H1 (cell line): ENCODE results near the gene CPEB1.

ENCODE experiments used
- ATF2 ChIP-seq: IDR thresholded peaks from 2 replicates; pipeline ENCODE4 v1.6.1; 2012; ENCODE audit warnings: low read length, inconsistent platforms
- CHD2 ChIP-seq: IDR thresholded peaks from 2 replicates; pipeline ENCODE4 v1.6.1; 2012; ENCODE audit warnings: low read length, improper control_type of control experiment
- CTCF ChIP-seq, 3 experiments: IDR thresholded peaks; 1 replicate in 2 of 3; 2 replicates in 1 of 3; pipeline versions ENCODE4 v1.5.1 to v1.6.1; 2011; ENCODE audit warnings: low read length in 3 of 3, mild to moderate bottlenecking in 3 of 3, inconsistent platforms in 2 of 3, low read depth in 1 of 3, moderate library complexity in 1 of 3; ENCODE audit not compliant: insufficient read depth in 1 of 3; ENCODE audit errors: control extremely low read depth in 1 of 3
- E2F6 ChIP-seq: IDR thresholded peaks from 2 replicates; pipeline ENCODE4 v1.6.1; 2012; ENCODE audit warnings: inconsistent platforms
- EP300 ChIP-seq, 2 experiments: IDR thresholded peaks; 1 replicate in 1 of 2; 2 replicates in 1 of 2; pipeline ENCODE4 v1.6.1; 2011 to 2012; ENCODE audit warnings: low read depth in 2 of 2, low read length in 2 of 2, mild to moderate bottlenecking in 2 of 2, borderline replicate concordance in 1 of 2, inconsistent platforms in 1 of 2, moderate library complexity in 1 of 2
- FOSL1 ChIP-seq: IDR thresholded peaks from 2 replicates; pipeline ENCODE4 v1.6.1; 2011; ENCODE audit warnings: mild to moderate bottlenecking, low read depth, low read length, moderate library complexity; ENCODE audit not compliant: insufficient read depth
- GABPA ChIP-seq: IDR thresholded peaks from 2 replicates; pipeline ENCODE4 v1.6.1; 2011; ENCODE audit warnings: mild to moderate bottlenecking, low read length, moderate library complexity, borderline replicate concordance; ENCODE audit not compliant: insufficient read depth
- GTF2F1 ChIP-seq: IDR thresholded peaks from 2 replicates; pipeline ENCODE4 v1.6.1; 2012; ENCODE audit warnings: low read depth, low read length, improper control_type of control experiment, borderline replicate concordance
- MAX ChIP-seq: IDR thresholded peaks from 2 replicates; pipeline ENCODE4 v1.6.1; 2012; ENCODE audit warnings: inconsistent platforms
- POLR2AphosphoS5 ChIP-seq: IDR thresholded peaks from 2 replicates; pipeline ENCODE4 v1.6.1; 2011; ENCODE audit warnings: low read depth, low read length
- RAD21 ChIP-seq, 2 experiments: IDR thresholded peaks in 1 of 2; conservative IDR thresholded peaks in 1 of 2; 2 replicates each; pipeline ENCODE4 v1.6.1; 2011; ENCODE audit warnings: low read depth in 2 of 2, low read length in 2 of 2, improper control_type of control experiment in 1 of 2, inconsistent platforms in 1 of 2, mild to moderate bottlenecking in 1 of 2, moderate library complexity in 1 of 2
- SIN3A ChIP-seq, 2 experiments: IDR thresholded peaks in 1 of 2; conservative IDR thresholded peaks in 1 of 2; 2 replicates each; pipeline ENCODE4 v1.6.1; 2011 to 2012; ENCODE audit warnings: low read length in 2 of 2, improper control_type of control experiment in 1 of 2, low read depth in 1 of 2, mild to moderate bottlenecking in 1 of 2
- SRF ChIP-seq: IDR thresholded peaks from 2 replicates; pipeline ENCODE4 v1.6.1; 2011; ENCODE audit warnings: mild to moderate bottlenecking, low read depth, low read length, moderate library complexity
- ZNF274 ChIP-seq: IDR thresholded peaks from 2 replicates; pipeline ENCODE4 v1.7.0; 2012; ENCODE audit warnings: low read length, borderline replicate concordance; ENCODE audit errors: extremely low read depth

GRCh38 chr15:82681371-82681770 lies 34.2 kb upstream of the CPEB1 start:
- TF ChIP-seq FOSL1 (no peak), RAD21 (IDR thresholded peaks at IDR 0.05 in 1 of 2, conservative IDR thresholded peaks at IDR 0.05 in 1 of 2; ENCODE audit: low read depth in 2 of 2, low read length in 2 of 2) (no peak), MAX (no peak), CHD2 (no peak), POLR2AphosphoS5 (no peak), CTCF (IDR thresholded peaks at IDR 0.05; ENCODE audit: control extremely low read depth in 1 of 3, insufficient read depth in 1 of 3, low read depth in 1 of 3, low read length in 3 of 3) (no peak), GTF2F1 (no peak), SRF (no peak), EP300 (IDR thresholded peaks at IDR 0.05; ENCODE audit: borderline replicate concordance in 1 of 2, low read depth in 2 of 2, low read length in 2 of 2) (no peak), ZNF274 (no peak), GABPA (no peak), ATF2 (no peak), SIN3A (conservative IDR thresholded peaks at IDR 0.05 in 1 of 2, IDR thresholded peaks at IDR 0.05 in 1 of 2; ENCODE audit: low read depth in 1 of 2, low read length in 2 of 2) (no peak), E2F6 (no peak)
